ENCODE results near the gene AARSD1. TPM values are rescaled to one million over a fixed set of nuclear protein-coding genes. Genes with fewer than 3 reads are reported as not detected.
"Not testable (repeated sequence)": the region's sequence is repeated elsewhere in the genome, so short reads cannot be mapped to it uniquely, and the experiment has no call there.

The AARSD1 gene
- total RNA-seq, 1 donor from 2014 or later = 60.0 TPM

DNA sequence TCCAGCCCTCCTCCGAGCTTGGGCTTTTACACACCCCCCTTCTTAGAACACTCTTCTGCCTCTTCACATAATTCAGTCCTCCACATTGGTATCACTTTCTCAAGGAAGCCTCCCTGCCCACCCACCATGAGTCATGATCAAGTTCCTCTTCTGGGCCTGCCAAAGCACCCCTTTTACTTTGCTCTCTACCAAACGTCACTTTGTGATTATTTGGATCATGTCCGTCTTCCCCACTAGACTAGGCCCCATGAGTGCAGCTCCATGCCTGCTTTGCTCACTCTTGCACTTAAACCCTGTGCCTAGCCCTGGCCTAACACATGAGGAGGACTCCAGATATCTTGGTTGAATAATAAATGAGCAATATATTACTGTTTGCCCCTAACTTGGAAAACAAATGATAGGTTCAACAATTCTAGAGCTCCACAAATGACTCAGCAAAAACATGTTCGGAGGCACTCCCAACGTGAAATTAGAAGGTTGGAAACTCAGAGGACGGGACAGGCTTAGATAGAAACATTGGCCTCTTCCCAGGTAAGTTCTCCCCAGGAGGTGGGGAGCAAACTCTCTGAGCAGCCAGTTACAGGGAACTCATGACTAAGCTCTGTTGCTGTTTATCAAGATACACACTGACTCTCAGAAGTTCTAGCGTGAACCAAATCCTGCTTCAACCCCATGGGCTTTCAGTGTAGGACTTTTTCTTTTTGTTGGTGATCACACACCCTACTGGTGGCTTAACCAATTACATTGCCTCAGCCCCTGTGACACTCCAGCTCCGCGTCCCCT is 35.3 kb downstream of the AARSD1 start:
- Mint-ChIP-seq H3K9me3 (no peaks in the 10 kb centered on the region), H3K27ac (peak overlapping the region; percentile 2), H3K4me3 (no peak overlapping the region), H3K27me3 (peaks cover 6% of the 10 kb centered on the region), H3K4me1 (ENCODE audit: unreplicated experiment) (no peaks in the 10 kb centered on the region), H3K36me3 (no peaks in the 10 kb centered on the region)
- DNase-seq (ENCODE audit: extremely low spot score, unreplicated experiment) = no peak
- peak; percentile 71 for TF ChIP-seq CTCF (conservative IDR thresholded peaks at IDR 0.05)

- H3K27ac Mint-ChIP-seq = no peak overlapping the region
Measured at GRCh38 chr17:42924891-42925290, 39.4 kb downstream of the AARSD1 start.

GRCh38 chr17:42923472-42923871 is 40.8 kb downstream of the AARSD1 start:
- not testable (repeated sequence) for DNase-seq (ENCODE audit: extremely low spot score, unreplicated experiment); H3K9me3 Mint-ChIP-seq; H3K27ac Mint-ChIP-seq; H3K4me3 Mint-ChIP-seq; H3K36me3 Mint-ChIP-seq; H3K27me3 Mint-ChIP-seq
- peaks cover 20% of the 10 kb centered on the region for H3K4me1 Mint-ChIP-seq (ENCODE audit: unreplicated experiment)

More at GRCh38 chr17:42924891-42925290, 39.4 kb downstream of the AARSD1 start:
- Mint-ChIP-seq H3K4me3 (no peak overlapping the region), H3K9me3 (no peaks in the 10 kb centered on the region), H3K4me1 (ENCODE audit: unreplicated experiment) (peaks cover 9% of the 10 kb centered on the region), H3K27me3 (no peaks in the 10 kb centered on the region), H3K36me3 (no peaks in the 10 kb centered on the region)
- TF ChIP-seq CTCF (conservative IDR thresholded peaks at IDR 0.05) = no peak
- DNase-seq (ENCODE audit: extremely low spot score, unreplicated experiment) = no peak

DNA sequence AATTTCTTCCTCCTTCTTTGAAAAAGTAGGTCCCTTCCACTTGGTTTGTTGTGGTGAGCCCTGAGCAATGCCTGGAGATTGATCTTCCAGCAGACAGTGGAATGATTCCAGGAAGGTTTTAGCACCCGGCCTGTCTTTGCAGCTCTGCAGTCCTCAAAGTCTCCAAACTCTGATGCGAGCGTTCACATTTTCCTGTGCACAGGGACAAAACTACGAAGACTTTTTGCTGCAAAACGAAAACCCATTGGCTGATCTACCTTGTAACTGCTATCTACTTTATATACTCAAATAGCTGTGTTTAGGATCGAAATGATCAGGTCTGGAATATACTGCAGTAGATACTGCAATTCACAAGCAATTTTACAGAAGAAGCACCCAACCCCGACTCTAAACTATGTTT is 42.0 kb downstream of the AARSD1 start:
- TF ChIP-seq CTCF (conservative IDR thresholded peaks at IDR 0.05) = no peak
- H3K27ac Mint-ChIP-seq = no peak overlapping the region
- no peak overlapping the region for H3K4me3 Mint-ChIP-seq
- no peaks in the 10 kb centered on the region for H3K9me3 Mint-ChIP-seq
- no peaks in the 10 kb centered on the region for H3K27me3 Mint-ChIP-seq
- H3K36me3 Mint-ChIP-seq = no peaks in the 10 kb centered on the region
- DNase-seq (ENCODE audit: extremely low spot score, unreplicated experiment) = no peak
- peaks cover 20% of the 10 kb centered on the region for H3K4me1 Mint-ChIP-seq (ENCODE audit: unreplicated experiment)

- H3K9me3 Mint-ChIP-seq = no peaks in the 10 kb centered on the region
- no peak for DNase-seq (ENCODE audit: extremely low spot score, unreplicated experiment)
- TF ChIP-seq CTCF (conservative IDR thresholded peaks at IDR 0.05) = no peak
- H3K36me3 Mint-ChIP-seq = no peaks in the 10 kb centered on the region
- no peaks in the 10 kb centered on the region for H3K27me3 Mint-ChIP-seq
- H3K4me3 Mint-ChIP-seq = no peak overlapping the region
- H3K4me1 Mint-ChIP-seq (ENCODE audit: unreplicated experiment) = peaks cover 20% of the 10 kb centered on the region
- no peak overlapping the region for H3K27ac Mint-ChIP-seq
Measured at GRCh38 chr17:42920922-42921321, 43.3 kb downstream of the AARSD1 start.

- H3K4me1 Mint-ChIP-seq (ENCODE audit: unreplicated experiment) = peaks cover 20% of the 10 kb centered on the region
- no peak overlapping the region for H3K4me3 Mint-ChIP-seq
- no peak for DNase-seq (ENCODE audit: extremely low spot score, unreplicated experiment)
Measured at GRCh38 chr17:42920106-42920900, 44.0 kb downstream of the AARSD1 start.

DNA sequence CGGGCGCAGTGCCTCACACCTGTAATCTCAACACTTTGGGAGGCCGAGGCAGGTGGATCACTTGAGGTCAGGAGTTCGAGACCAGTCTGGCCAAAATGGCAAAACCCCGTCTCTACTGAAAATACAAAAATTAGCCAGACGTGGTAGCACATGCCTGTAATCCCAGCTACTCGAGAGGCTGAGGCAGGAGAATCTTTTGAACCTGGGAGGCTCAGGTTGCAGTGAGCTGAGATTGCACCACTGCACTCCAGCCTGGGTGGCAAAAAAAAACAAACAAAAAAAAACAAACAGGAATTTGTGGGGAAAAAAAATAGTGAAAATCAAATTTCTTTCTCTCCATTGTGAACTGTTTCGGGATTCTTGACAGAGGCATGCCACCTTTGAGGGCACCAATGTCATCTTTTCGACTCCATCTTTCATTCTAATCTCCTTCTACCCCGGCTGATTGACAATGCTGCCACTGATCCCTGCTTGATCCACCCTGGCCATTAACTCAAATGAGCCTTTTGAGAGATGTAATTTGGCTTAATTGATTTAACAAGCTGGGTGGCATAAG is 44.7 kb downstream of the AARSD1 start:
- DNase-seq (ENCODE audit: extremely low spot score, unreplicated experiment); H3K36me3 Mint-ChIP-seq; H3K4me3 Mint-ChIP-seq; H3K9me3 Mint-ChIP-seq; H3K27me3 Mint-ChIP-seq: not testable (repeated sequence)
- Mint-ChIP-seq H3K27ac (peak overlapping the region; percentile 6), H3K4me1 (ENCODE audit: unreplicated experiment) (peaks cover 20% of the 10 kb centered on the region)

More at GRCh38 chr17:42920106-42920900, 44.0 kb downstream of the AARSD1 start:
- no peak overlapping the region for H3K27ac Mint-ChIP-seq
- no peaks in the 10 kb centered on the region for H3K27me3 Mint-ChIP-seq
- no peaks in the 10 kb centered on the region for H3K9me3 Mint-ChIP-seq
- no peak for TF ChIP-seq CTCF (conservative IDR thresholded peaks at IDR 0.05)
- H3K36me3 Mint-ChIP-seq = no peaks in the 10 kb centered on the region

Measured in type B pancreatic cell (in vitro differentiated cells).